ENCODE results near the gene GCHFR.

DNA sequence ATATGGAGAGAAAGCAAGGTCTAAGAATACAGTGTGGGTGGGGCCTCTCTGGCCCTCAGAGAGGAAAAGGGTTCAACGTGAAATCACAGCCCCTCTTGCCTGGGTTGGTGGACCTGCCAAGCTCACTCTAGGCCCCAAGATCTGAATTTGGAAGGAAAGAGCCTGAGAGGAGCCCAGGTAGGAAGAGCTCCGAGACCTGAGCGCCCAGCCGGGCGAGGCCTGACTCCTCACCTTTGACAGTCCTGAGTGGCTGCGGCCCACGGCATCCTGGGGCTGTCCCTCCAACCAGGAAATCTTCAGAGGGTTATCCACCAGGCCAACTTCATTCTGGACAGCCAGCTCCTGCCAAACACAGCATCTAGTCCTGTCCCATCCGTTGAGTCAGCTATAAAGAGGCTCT is 9.6 kb downstream of the GCHFR start:
- no peak for TF ChIP-seq SP1 (IDR thresholded peaks at IDR 0.05)
- TF ChIP-seq, protein P1, sequence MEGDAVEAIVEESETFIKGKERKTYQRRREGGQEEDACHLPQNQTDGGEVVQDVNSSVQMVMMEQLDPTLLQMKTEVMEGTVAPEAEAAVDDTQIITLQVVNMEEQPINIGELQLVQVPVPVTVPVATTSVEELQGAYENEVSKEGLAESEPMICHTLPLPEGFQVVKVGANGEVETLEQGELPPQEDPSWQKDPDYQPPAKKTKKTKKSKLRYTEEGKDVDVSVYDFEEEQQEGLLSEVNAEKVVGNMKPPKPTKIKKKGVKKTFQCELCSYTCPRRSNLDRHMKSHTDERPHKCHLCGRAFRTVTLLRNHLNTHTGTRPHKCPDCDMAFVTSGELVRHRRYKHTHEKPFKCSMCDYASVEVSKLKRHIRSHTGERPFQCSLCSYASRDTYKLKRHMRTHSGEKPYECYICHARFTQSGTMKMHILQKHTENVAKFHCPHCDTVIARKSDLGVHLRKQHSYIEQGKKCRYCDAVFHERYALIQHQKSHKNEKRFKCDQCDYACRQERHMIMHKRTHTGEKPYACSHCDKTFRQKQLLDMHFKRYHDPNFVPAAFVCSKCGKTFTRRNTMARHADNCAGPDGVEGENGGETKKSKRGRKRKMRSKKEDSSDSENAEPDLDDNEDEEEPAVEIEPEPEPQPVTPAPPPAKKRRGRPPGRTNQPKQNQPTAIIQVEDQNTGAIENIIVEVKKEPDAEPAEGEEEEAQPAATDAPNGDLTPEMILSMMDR (IDR thresholded peaks at IDR 0.05; ENCODE audit: low read depth, low read length, missing input control), result no peak
- no peak for TF ChIP-seq RAD21 (IDR thresholded peaks at IDR 0.05)
- TF ChIP-seq, protein P2, sequence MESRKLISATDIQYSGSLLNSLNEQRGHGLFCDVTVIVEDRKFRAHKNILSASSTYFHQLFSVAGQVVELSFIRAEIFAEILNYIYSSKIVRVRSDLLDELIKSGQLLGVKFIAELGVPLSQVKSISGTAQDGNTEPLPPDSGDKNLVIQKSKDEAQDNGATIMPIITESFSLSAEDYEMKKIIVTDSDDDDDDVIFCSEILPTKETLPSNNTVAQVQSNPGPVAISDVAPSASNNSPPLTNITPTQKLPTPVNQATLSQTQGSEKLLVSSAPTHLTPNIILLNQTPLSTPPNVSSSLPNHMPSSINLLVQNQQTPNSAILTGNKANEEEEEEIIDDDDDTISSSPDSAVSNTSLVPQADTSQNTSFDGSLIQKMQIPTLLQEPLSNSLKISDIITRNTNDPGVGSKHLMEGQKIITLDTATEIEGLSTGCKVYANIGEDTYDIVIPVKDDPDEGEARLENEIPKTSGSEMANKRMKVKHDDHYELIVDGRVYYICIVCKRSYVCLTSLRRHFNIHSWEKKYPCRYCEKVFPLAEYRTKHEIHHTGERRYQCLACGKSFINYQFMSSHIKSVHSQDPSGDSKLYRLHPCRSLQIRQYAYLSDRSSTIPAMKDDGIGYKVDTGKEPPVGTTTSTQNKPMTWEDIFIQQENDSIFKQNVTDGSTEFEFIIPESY (IDR thresholded peaks at IDR 0.05), result no peak
- TF ChIP-seq, protein P3, sequence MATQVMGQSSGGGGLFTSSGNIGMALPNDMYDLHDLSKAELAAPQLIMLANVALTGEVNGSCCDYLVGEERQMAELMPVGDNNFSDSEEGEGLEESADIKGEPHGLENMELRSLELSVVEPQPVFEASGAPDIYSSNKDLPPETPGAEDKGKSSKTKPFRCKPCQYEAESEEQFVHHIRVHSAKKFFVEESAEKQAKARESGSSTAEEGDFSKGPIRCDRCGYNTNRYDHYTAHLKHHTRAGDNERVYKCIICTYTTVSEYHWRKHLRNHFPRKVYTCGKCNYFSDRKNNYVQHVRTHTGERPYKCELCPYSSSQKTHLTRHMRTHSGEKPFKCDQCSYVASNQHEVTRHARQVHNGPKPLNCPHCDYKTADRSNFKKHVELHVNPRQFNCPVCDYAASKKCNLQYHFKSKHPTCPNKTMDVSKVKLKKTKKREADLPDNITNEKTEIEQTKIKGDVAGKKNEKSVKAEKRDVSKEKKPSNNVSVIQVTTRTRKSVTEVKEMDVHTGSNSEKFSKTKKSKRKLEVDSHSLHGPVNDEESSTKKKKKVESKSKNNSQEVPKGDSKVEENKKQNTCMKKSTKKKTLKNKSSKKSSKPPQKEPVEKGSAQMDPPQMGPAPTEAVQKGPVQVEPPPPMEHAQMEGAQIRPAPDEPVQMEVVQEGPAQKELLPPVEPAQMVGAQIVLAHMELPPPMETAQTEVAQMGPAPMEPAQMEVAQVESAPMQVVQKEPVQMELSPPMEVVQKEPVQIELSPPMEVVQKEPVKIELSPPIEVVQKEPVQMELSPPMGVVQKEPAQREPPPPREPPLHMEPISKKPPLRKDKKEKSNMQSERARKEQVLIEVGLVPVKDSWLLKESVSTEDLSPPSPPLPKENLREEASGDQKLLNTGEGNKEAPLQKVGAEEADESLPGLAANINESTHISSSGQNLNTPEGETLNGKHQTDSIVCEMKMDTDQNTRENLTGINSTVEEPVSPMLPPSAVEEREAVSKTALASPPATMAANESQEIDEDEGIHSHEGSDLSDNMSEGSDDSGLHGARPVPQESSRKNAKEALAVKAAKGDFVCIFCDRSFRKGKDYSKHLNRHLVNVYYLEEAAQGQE (IDR thresholded peaks at IDR 0.05), result no peak
- no peak for TF ChIP-seq TAF1 (conservative IDR thresholded peaks at IDR 0.05)
- TF ChIP-seq NR2F2 (IDR thresholded peaks at IDR 0.05), result no peak
